ENCODE results near the gene CDK4. TPM values are rescaled to one million over a fixed set of nuclear protein-coding genes. Genes with fewer than 3 reads are reported as not detected.

Gene CDK4
- total and polyA plus RNA-seq, 4 donors = 69.7 to 115 (median 89.9) TPM

GRCh38 chr12:57720606-57721595 lies 31.2 kb downstream of the CDK4 start:
- WGBS, 2 donors = 85 to 92% methylated on average over 11 of the region's 11 CpGs
- no peak for TF ChIP-seq CTCF (IDR thresholded peaks at IDR 0.05; ENCODE audit: control extremely low read depth, extremely low read depth)
- peaks cover 0 to 7% (median 4%) of the 10 kb centered on the region in 3 donors for H3K27me3 ChIP-seq (ENCODE audit: control insufficient read depth in 3 of 3, insufficient read depth in 3 of 3, low read length in 2 of 3)
- H3K4me1 ChIP-seq (ENCODE audit: control insufficient read depth in 5 of 5, insufficient read depth in 5 of 5, low read length in 5 of 5) = peaks cover 0 to 6% (median 0%) of the 10 kb centered on the region in 5 donors
- peaks cover 17 to 50% (median 28%) of the 10 kb centered on the region in 4 donors for H3K36me3 ChIP-seq (ENCODE audit: control insufficient read depth in 4 of 4, insufficient read depth in 4 of 4, low read length in 4 of 4)
- ATAC-seq (ENCODE audit: insufficient read depth, low FRiP score) (no peak), DNase-seq (no peak)
- no peak overlapping the region for H3K9ac ChIP-seq (ENCODE audit: insufficient read depth in 1 of 2, low read length in 2 of 2)
- no peak overlapping the region for H3K27ac ChIP-seq (ENCODE audit: low read depth in 1 of 2, low read length in 1 of 2)
- no peak overlapping the region for H3K4me3 ChIP-seq
- peaks cover 0 to 2% (median 0%) of the 10 kb centered on the region in 4 donors for H3K9me3 ChIP-seq (ENCODE audit: control insufficient read depth in 4 of 4, insufficient read depth in 3 of 4, low read length in 3 of 4)

- Histone ChIP-seq H3K9ac (ENCODE audit: insufficient read depth in 1 of 2, low read length in 2 of 2) (no peak overlapping the region), H3K36me3 (ENCODE audit: control insufficient read depth in 4 of 4, insufficient read depth in 4 of 4, low read length in 4 of 4) (peaks cover 20 to 56% (median 31%) of the 10 kb centered on the region in 4 donors), H3K9me3 (ENCODE audit: control insufficient read depth in 4 of 4, insufficient read depth in 3 of 4, low read length in 3 of 4) (peaks cover 0 to 2% (median 0%) of the 10 kb centered on the region in 4 donors), H3K27me3 (ENCODE audit: control insufficient read depth in 3 of 3, insufficient read depth in 3 of 3, low read length in 2 of 3) (peaks cover 0 to 3% (median 2%) of the 10 kb centered on the region in 3 donors), H3K4me3 (no peak overlapping the region), H3K4me1 (ENCODE audit: control insufficient read depth in 5 of 5, insufficient read depth in 5 of 5, low read length in 5 of 5) (peaks cover 0 to 5% (median 0%) of the 10 kb centered on the region in 5 donors), H3K27ac (ENCODE audit: low read depth in 1 of 2, low read length in 1 of 2) (no peak overlapping the region)
- DNase-seq (no peak), ATAC-seq (ENCODE audit: insufficient read depth, low FRiP score) (no peak)
- TF ChIP-seq CTCF (IDR thresholded peaks at IDR 0.05; ENCODE audit: control extremely low read depth, extremely low read depth) = no peak
- 95% methylated on average over 20 of the region's 20 CpGs for WGBS, 2 donors
Observed at GRCh38 chr12:57719777-57720605, 32.1 kb downstream of the CDK4 start.

GRCh38 chr12:57718641-57719528 lies 33.2 kb downstream of the CDK4 start:
- H3K27ac ChIP-seq (ENCODE audit: low read depth in 1 of 2, low read length in 1 of 2) = no peak overlapping the region
- no peak overlapping the region for H3K9ac ChIP-seq (ENCODE audit: insufficient read depth in 1 of 2, low read length in 2 of 2)
- no peak for TF ChIP-seq CTCF (IDR thresholded peaks at IDR 0.05; ENCODE audit: control extremely low read depth, extremely low read depth)
- no peak for DNase-seq
- peaks cover 0 to 2% (median 0%) of the 10 kb centered on the region in 4 donors for H3K9me3 ChIP-seq (ENCODE audit: control insufficient read depth in 4 of 4, insufficient read depth in 3 of 4, low read length in 3 of 4)
- no peak for ATAC-seq (ENCODE audit: insufficient read depth, low FRiP score)
- H3K27me3 ChIP-seq (ENCODE audit: control insufficient read depth in 3 of 3, insufficient read depth in 3 of 3, low read length in 2 of 3) = no peaks in the 10 kb centered on the region
- peaks cover 25 to 60% (median 31%) of the 10 kb centered on the region in 4 donors for H3K36me3 ChIP-seq (ENCODE audit: control insufficient read depth in 4 of 4, insufficient read depth in 4 of 4, low read length in 4 of 4)
- 96 to 98% methylated on average over 15 of the region's 15 CpGs for WGBS, 2 donors
- no peak overlapping the region for H3K4me3 ChIP-seq
- peaks cover 0 to 5% (median 0%) of the 10 kb centered on the region in 5 donors for H3K4me1 ChIP-seq (ENCODE audit: control insufficient read depth in 5 of 5, insufficient read depth in 5 of 5, low read length in 5 of 5)
